H1 (cell line): ENCODE measurements around the gene CUEDC2. TPM values are rescaled to one million over a fixed set of nuclear protein-coding genes. Genes with fewer than 3 reads are reported as not detected.

Experiments used
- CTCF ChIA-PET: fragments of 300-600 bp; sonication (Branson Sonifier 250); formaldehyde crosslinking; loops from one replicate; lab custom pipeline; 2021; ENCODE audit not compliant: partially characterized antibody; lab: Charles Lee
- POLR2A ChIA-PET: fragments of 300-600 bp; sonication (Branson Sonifier 250); formaldehyde crosslinking; loops from one replicate; lab custom pipeline; 2021; ENCODE audit warnings: inconsistent platforms; ENCODE audit not compliant: partially characterized antibody; lab: Charles Lee
- DNase-seq, 2 experiments: peaks; one replicate each; pipeline versions ENCODE4 v3.0.0 to v3.0.0-alpha.2; 2010 to 2022; ENCODE audit warnings: low spot score in 2 of 2, low read depth in 1 of 2, mixed read lengths in 1 of 2
- FAIRE-seq: peaks from 2 replicates; lab custom pipeline; 2011; peaks lifted over from hg19 to GRCh38; lab: Jason Lieb, UNC
- H2AFZ ChIP-seq: 2 replicates; pipeline ENCODE4 v1.8.1; 2012; ENCODE audit warnings: low read length, inconsistent platforms
- H2AK5ac ChIP-seq: 2 replicates; pipeline ENCODE4 v1.6.1; 2013; ENCODE audit warnings: low read depth, low read length
- H2BK120ac ChIP-seq: replicated peaks from 2 replicates; pipeline ENCODE3; 2013; ENCODE audit warnings: low read depth, low read length, inconsistent platforms
- H2BK12ac ChIP-seq: 2 replicates; pipeline ENCODE4 v1.6.1; 2013; ENCODE audit warnings: low read depth, low read length
- H2BK15ac ChIP-seq: 2 replicates; pipeline ENCODE4 v1.6.1; 2013; ENCODE audit warnings: low read length
- H2BK20ac ChIP-seq: 2 replicates; pipeline ENCODE4 v1.6.1; 2013; ENCODE audit warnings: low read length
- H2BK5ac ChIP-seq: 2 replicates; pipeline ENCODE4 v1.6.1; 2013; ENCODE audit warnings: low read depth, low read length
- H3K14ac ChIP-seq: 2 replicates; pipeline ENCODE4 v1.6.1; 2013; ENCODE audit warnings: inconsistent platforms; ENCODE audit not compliant: insufficient read length
- H3K18ac ChIP-seq: 2 replicates; pipeline ENCODE4 v1.6.1; 2013; ENCODE audit warnings: low read length; ENCODE audit errors: extremely low read depth
- H3K23ac ChIP-seq: 2 replicates; pipeline ENCODE4 v1.6.1; 2013; ENCODE audit warnings: inconsistent platforms; ENCODE audit not compliant: insufficient read length
- H3K23me2 ChIP-seq: 2 replicates; pipeline ENCODE4 v1.6.1; 2013; ENCODE audit warnings: low read depth, low read length
- H3K27ac ChIP-seq: 2 replicates; pipeline ENCODE4 v1.6.1; 2011; ENCODE audit warnings: low read depth, low read length, inconsistent platforms
- H3K27me3 ChIP-seq, 4 experiments: replicated peaks in 1 of 4; 1 replicate in 1 of 4; 2 replicates in 3 of 4; pipeline versions ENCODE4 v1.6.1 to v1.8.1; 2011 to 2013; ENCODE audit warnings: low read length in 3 of 4, mild to moderate bottlenecking in 3 of 4, inconsistent platforms in 2 of 4, mixed read lengths in 2 of 4, moderate library complexity in 1 of 4; ENCODE audit not compliant: control insufficient read depth in 3 of 4, insufficient read depth in 3 of 4; ENCODE audit errors: extremely low read depth in 1 of 4
- H3K36me3 ChIP-seq, 4 experiments: 2 replicates each; pipeline versions ENCODE4 v1.6.1 to v1.8.1; 2011 to 2013; ENCODE audit warnings: mild to moderate bottlenecking in 4 of 4, low read length in 3 of 4, moderate library complexity in 2 of 4, control low read depth in 1 of 4, inconsistent platforms in 1 of 4; ENCODE audit not compliant: insufficient read depth in 4 of 4, control insufficient read depth in 2 of 4
- H3K4ac ChIP-seq: replicated peaks from 2 replicates; pipeline ENCODE3; 2013; ENCODE audit warnings: low read length, low read depth, mixed read lengths, inconsistent platforms; ENCODE audit not compliant: insufficient read length
- H3K4me1 ChIP-seq, 4 experiments: replicated peaks in 1 of 4; 1 replicate in 1 of 4; 2 replicates in 3 of 4; pipeline versions ENCODE4 v1.6.1 to v1.8.1; 2011 to 2013; ENCODE audit warnings: low read length in 3 of 4, inconsistent platforms in 2 of 4, mixed read lengths in 1 of 4; ENCODE audit not compliant: insufficient read depth in 4 of 4, control insufficient read depth in 3 of 4
- H3K4me2 ChIP-seq, 2 experiments: 2 replicates each; pipeline versions ENCODE4 v1.6.1 to v1.8.1; 2011 to 2013; ENCODE audit warnings: low read depth in 2 of 2, low read length in 2 of 2, control low read depth in 1 of 2, inconsistent platforms in 1 of 2, mild to moderate bottlenecking in 1 of 2; ENCODE audit not compliant: insufficient read depth in 1 of 2
- H3K4me3 ChIP-seq, 4 experiments: fragments of 200-600, 300-600 bp in 1 of 4; sonication (generic), shearing (Covaris generic), sonication (Bioruptor Twin) in 1 of 4; 2 replicates each; pipeline versions ENCODE4 v1.5.1 to v1.8.1; 2011 to 2016; ENCODE audit warnings: low read length in 4 of 4, low read depth in 3 of 4, control low read depth in 2 of 4, inconsistent platforms in 2 of 4, mild to moderate bottlenecking in 2 of 4, mixed read lengths in 1 of 4, moderate library complexity in 1 of 4; ENCODE audit not compliant: insufficient read depth in 2 of 4; ENCODE audit errors: extremely low read depth in 1 of 4
- H3K56ac ChIP-seq: replicated peaks from 2 replicates; pipeline ENCODE3; 2013; ENCODE audit warnings: low read depth, mild to moderate bottlenecking, mixed read lengths, low read length, inconsistent platforms; ENCODE audit not compliant: insufficient read length
- H3K79me1 ChIP-seq: 2 replicates; pipeline ENCODE4 v1.6.1; 2013; ENCODE audit warnings: low read depth, low read length, control low read depth
- H3K79me2 ChIP-seq, 2 experiments: 2 replicates each; pipeline versions ENCODE4 v1.6.1 to v1.8.1; 2012 to 2013; ENCODE audit warnings: low read length in 2 of 2, mild to moderate bottlenecking in 2 of 2, inconsistent platforms in 1 of 2; ENCODE audit not compliant: insufficient read depth in 2 of 2, control insufficient read depth in 1 of 2
- H3K9ac ChIP-seq, 4 experiments: replicated peaks in 1 of 4; 1 replicate in 1 of 4; 2 replicates in 3 of 4; pipeline versions ENCODE4 v1.6.1 to v1.8.1; 2011 to 2013; ENCODE audit warnings: low read depth in 3 of 4, low read length in 3 of 4, control low read depth in 2 of 4, mild to moderate bottlenecking in 2 of 4, moderate library complexity in 2 of 4, inconsistent platforms in 1 of 4; ENCODE audit errors: extremely low read depth in 1 of 4
- H3K9me3 ChIP-seq, 2 experiments: 2 replicates each; pipeline versions ENCODE4 v1.6.1 to v1.8.1; 2012 to 2013; ENCODE audit warnings: mild to moderate bottlenecking in 2 of 2, moderate library complexity in 2 of 2, control low read depth in 1 of 2, inconsistent platforms in 1 of 2, low read depth in 1 of 2, low read length in 1 of 2, mixed read lengths in 1 of 2; ENCODE audit not compliant: insufficient read depth in 2 of 2
- H4K20me1 ChIP-seq, 2 experiments: replicated peaks in 1 of 2; 2 replicates each; pipeline versions ENCODE3 to v1.8.1; 2011 to 2013; ENCODE audit warnings: inconsistent platforms in 2 of 2, low read length in 2 of 2, mild to moderate bottlenecking in 1 of 2; ENCODE audit not compliant: insufficient read depth in 2 of 2, control insufficient read depth in 1 of 2
- H4K5ac ChIP-seq: 2 replicates; pipeline ENCODE4 v1.6.1; 2013; ENCODE audit warnings: low read length, low read depth, mixed read lengths, inconsistent platforms; ENCODE audit not compliant: insufficient read length
- H4K8ac ChIP-seq: 2 replicates; pipeline ENCODE4 v1.8.0; 2013; ENCODE audit warnings: mild to moderate bottlenecking, moderate library complexity, low read length, inconsistent platforms; ENCODE audit not compliant: insufficient read depth; ENCODE audit errors: extremely low read depth
- H4K91ac ChIP-seq: replicated peaks from 2 replicates; pipeline ENCODE3; 2013; ENCODE audit warnings: low read length, mixed read lengths, inconsistent platforms; ENCODE audit not compliant: insufficient read length
- CEBPB ChIP-seq: IDR thresholded peaks from 2 replicates; pipeline ENCODE4 v1.6.1; 2012; ENCODE audit warnings: low read depth, low read length
- CHD1 ChIP-seq: IDR thresholded peaks from 2 replicates; pipeline ENCODE4 v1.6.1; 2012; ENCODE audit warnings: low read depth, low read length, improper control_type of control experiment
- CHD2 ChIP-seq: IDR thresholded peaks from 2 replicates; pipeline ENCODE4 v1.6.1; 2012; ENCODE audit warnings: low read length, improper control_type of control experiment
- GTF2F1 ChIP-seq: IDR thresholded peaks from 2 replicates; pipeline ENCODE4 v1.6.1; 2012; ENCODE audit warnings: low read depth, low read length, improper control_type of control experiment, borderline replicate concordance
- JUN ChIP-seq: IDR thresholded peaks from 2 replicates; pipeline ENCODE4 v1.6.1; 2011; ENCODE audit warnings: low read depth, mild to moderate bottlenecking, improper control_type of control experiment, low read length
- KDM4A ChIP-seq: IDR thresholded peaks from one replicate; pipeline ENCODE4 v1.7.1; 2012; ENCODE audit warnings: low read depth, mild to moderate bottlenecking, moderate library complexity, low read length, inconsistent platforms; ENCODE audit not compliant: severe bottlenecking
- NANOG ChIP-seq: IDR thresholded peaks from 2 replicates; pipeline ENCODE4 v1.6.1; 2011; ENCODE audit warnings: low read length, low read depth, mild to moderate bottlenecking, inconsistent platforms; ENCODE audit not compliant: insufficient read depth, poor library complexity, severe bottlenecking
- POU5F1 ChIP-seq: IDR thresholded peaks from 2 replicates; pipeline ENCODE4 v1.6.1; 2011; ENCODE audit warnings: low read depth, mild to moderate bottlenecking, low read length, moderate library complexity
- TAF7 ChIP-seq: optimal IDR thresholded peaks from 2 replicates; pipeline ENCODE3; 2011; ENCODE audit warnings: low read depth, mild to moderate bottlenecking, inconsistent platforms, low read length, moderate library complexity, borderline replicate concordance
- USF2 ChIP-seq: IDR thresholded peaks from 2 replicates; pipeline ENCODE4 v1.6.1; 2011; ENCODE audit warnings: low read length, improper control_type of control experiment
- WGBS, 2 experiments: shearing (Covaris generic) in 1 of 2; methylation state at CpG; one replicate each; pipeline versions ENCODE4 v1.1.6 to v1.1.7; 2013 to 2015; ENCODE audit warnings: low lambda C conversion rate in 2 of 2, mixed read lengths in 2 of 2, inconsistent platforms in 1 of 2, low coverage in 1 of 2, missing lambda C conversion rate in 1 of 2; ENCODE audit not compliant: insufficient replicate concordance in 2 of 2, insufficient coverage in 1 of 2, insufficient read length in 1 of 2; ENCODE audit errors: extremely low coverage in 1 of 2, missing lambda C conversion rate in 1 of 2; 5-methylcytosine and 5-hydroxymethylcytosine counted together
- polyA plus RNA-seq, 7 experiments: library from polyadenylated mRNA; depleted of rRNA in 3 of 7; stranded (reverse) in 5 of 7; unstranded in 2 of 7; fragments of >200 nt in 5 of 7; fragments of 200-250 nt in 2 of 7; gene quantifications; 1 replicate in 5 of 7; 2 replicates in 1 of 7; 4 replicates in 1 of 7; pipeline versions ENCODE4 v1.2.1 to v1.2.3, GENCODE V29; 2011 to 2013; ENCODE audit warnings: missing spikeins in 2 of 7, mixed read lengths in 2 of 7
- total RNA-seq: library from RNA; stranded (reverse); fragmentation: NEBNext Ultra II Directional; extraction: Animal tissue kit (Norgen Biotek cat#: 25700); gene quantifications from 2 replicates; pipeline ENCODE4 v1.2.1, GENCODE V29; 2021

The CUEDC2 gene
- total and polyA plus RNA-seq, 2 of the 8 experiments (the other 6 are each of a cell fraction or from before 2014, with no cell fraction given): 41.7 to 55.2 TPM

- H3K9ac ChIP-seq: no peak overlapping the region
- H3K23ac ChIP-seq: no peak overlapping the region
- no peak overlapping the region for H2BK5ac ChIP-seq
- H2BK15ac ChIP-seq: 0 out of 2 replicates have a peak overlapping the region, but pooled peaks have one; percentile 61
- no peaks in the 10 kb centered on the region for H3K79me2 ChIP-seq
- H4K8ac ChIP-seq: no peak overlapping the region
- no peak for FAIRE-seq
- H4K5ac ChIP-seq: no peak overlapping the region
- no peak overlapping the region for H4K91ac ChIP-seq
- H3K9me3 ChIP-seq: no peaks in the 10 kb centered on the region
- TF ChIP-seq JUN (no peak), POU5F1 (no peak), NANOG (no peak), KDM4A (no peak), TAF7 (no peak), GTF2F1 (no peak), USF2 (no peak), CHD1 (no peak), CHD2 (no peak), CEBPB (no peak)
- peaks cover 9 to 31% (median 22%) of the 10 kb centered on the region in 4 experiments for H3K4me1 ChIP-seq
- H3K23me2 ChIP-seq: peaks cover 26% of the 10 kb centered on the region
- H3K4ac ChIP-seq: no peak overlapping the region
- CTCF ChIA-PET: interaction anchor here (0.6 to 10.1 kb wide), 11 partner anchors 11 to 183 kb away, joined by 3 to 205 read pairs (median 4); partner anchors contain the start of genes CUEDC2 and NFKB2
- no peak overlapping the region for H2AK5ac ChIP-seq
- H3K36me3 ChIP-seq: no peaks in the 10 kb centered on the region
- no peak overlapping the region for H3K4me3 ChIP-seq
- H4K20me1 ChIP-seq: peaks cover 0 to 3% of the 10 kb centered on the region in 2 experiments
- H3K14ac ChIP-seq: no peak overlapping the region
- POLR2A ChIA-PET: interaction anchor here (1.0 to 4.9 kb wide), 4 partner anchors 10 to 38 kb away, joined by 3 to 51 read pairs (median 10); partner anchors contain the start of genes C10orf95, FBXL15 and NFKB2
- H3K27me3 ChIP-seq: peaks cover 17 to 50% (median 49%) of the 10 kb centered on the region in 4 experiments
- H3K4me2 ChIP-seq: no peak overlapping the region
- no peak overlapping the region for H3K27ac ChIP-seq
- no peak for DNase-seq
- H2BK120ac ChIP-seq: no peak overlapping the region
- 0 out of 2 replicates have a peak overlapping the region, but pooled peaks have one; percentile 50 for H2BK12ac ChIP-seq
- no peak overlapping the region for H2BK20ac ChIP-seq
- no peak overlapping the region for H2AFZ ChIP-seq
- no peak overlapping the region for H3K18ac ChIP-seq
- H3K79me1 ChIP-seq: no peaks in the 10 kb centered on the region
- no peak overlapping the region for H3K56ac ChIP-seq
- WGBS, 2 experiments: 94% methylated on average over 10 of the region's 10 CpGs; no CpG with 5 or more reads in 1 of the 2 experiments
Measured at GRCh38 chr10:102412293-102412692, 20.1 kb downstream of the CUEDC2 start.
